Measurements from ENCODE around the gene FAM151B. TPM values are rescaled to one million over a fixed set of nuclear protein-coding genes. Genes with fewer than 3 reads are reported as not detected.

FAM151B gene
- total RNA-seq, 1 donor from 2014 or later, result 0.23 TPM

DNA sequence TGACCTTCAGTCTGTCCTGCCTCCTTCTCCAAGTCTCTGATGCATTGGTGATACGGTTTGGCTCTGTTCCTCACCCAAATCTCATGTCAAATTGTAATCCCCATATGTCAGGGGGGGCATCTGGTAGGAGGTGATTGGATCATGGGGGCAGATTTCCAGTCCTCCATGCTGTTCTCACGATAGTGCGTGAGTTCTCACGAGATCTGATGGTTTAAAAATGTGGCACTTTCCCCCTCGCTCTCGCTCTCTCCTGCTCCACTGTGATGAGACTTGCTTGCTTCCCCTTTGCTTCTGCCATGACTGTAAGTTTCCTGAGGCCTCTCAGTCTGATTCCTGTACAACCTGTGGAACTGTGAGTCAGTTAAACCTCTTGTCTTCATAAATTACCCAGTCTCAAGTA, 96.9 kb downstream of the FAM151B start:
- H3K36me3 Mint-ChIP-seq (ENCODE audit: low read depth), result no peaks in the 10 kb centered on the region
- intact Hi-C loops (cut with micrococcal nuclease), result no loop called here
- H3K4me1 Mint-ChIP-seq, result no peaks in the 10 kb centered on the region
- no peak overlapping the region for H3K27ac Mint-ChIP-seq
- H3K4me3 Mint-ChIP-seq, result no peak overlapping the region
- no peaks in the 10 kb centered on the region for H3K9me3 Mint-ChIP-seq
- DNase-seq, result no peak
- H3K27me3 Mint-ChIP-seq, result peaks cover 2% of the 10 kb centered on the region

DNA sequence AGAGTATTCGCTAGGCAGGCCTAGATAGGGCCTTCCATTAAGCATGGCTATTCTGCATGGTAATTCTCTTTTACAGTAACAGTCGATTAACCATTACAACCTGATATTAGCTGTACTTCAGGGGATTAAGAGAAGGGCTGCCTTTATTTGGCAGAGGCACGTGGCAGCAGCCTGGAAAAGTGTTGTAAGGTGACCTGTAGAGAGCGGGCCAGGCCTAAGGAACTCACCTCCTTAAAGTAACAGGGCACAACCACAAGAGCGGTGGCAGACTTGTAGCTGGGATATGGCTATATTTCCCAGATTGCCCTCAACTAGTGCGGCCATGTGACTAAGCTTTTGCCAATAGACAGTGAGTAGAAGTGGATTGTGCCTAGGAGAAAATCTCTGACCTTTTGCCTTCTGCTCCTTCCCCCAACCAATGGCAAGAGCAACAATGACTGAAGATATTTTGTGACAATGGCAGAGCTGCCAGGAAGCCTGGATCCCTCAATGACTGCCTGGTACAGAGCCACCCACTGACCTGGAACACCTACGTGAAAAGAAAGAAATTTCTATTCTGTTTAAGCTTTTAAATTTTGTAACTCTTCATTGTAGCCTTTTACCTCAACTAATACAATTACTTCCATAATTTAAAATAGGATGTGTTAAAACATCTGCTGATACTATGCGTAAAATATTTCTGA, 101.1 kb downstream of the FAM151B start:
- Mint-ChIP-seq H3K27me3 (peaks cover 7% of the 10 kb centered on the region), H3K9me3 (no peaks in the 10 kb centered on the region), H3K27ac (no peak overlapping the region), H3K4me3 (no peak overlapping the region), H3K4me1 (no peaks in the 10 kb centered on the region), H3K36me3 (ENCODE audit: low read depth) (no peaks in the 10 kb centered on the region)
- intact Hi-C loops (cut with micrococcal nuclease), result no loop called here
- DNase-seq, result no peak

DNA sequence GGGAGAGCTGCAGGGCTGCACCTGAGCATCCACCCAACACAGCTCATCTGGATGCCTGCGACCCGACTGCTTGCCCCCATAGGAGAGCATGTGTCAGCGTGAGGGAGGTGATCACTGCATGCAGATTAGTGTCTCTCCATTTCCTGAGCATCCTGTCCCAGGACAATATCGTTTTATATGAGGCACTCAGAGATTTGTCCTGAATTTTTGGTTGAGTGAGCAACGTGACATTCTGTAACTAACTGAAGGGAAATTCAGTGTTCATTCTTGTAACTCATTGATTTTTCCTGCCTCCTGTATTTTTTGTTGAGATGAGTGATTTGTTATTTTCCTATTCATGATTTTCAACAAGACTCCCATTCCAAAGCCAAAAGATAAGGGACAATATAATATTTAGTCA, 102.9 kb downstream of the FAM151B start:
- Mint-ChIP-seq H3K9me3 (no peaks in the 10 kb centered on the region), H3K4me1 (no peaks in the 10 kb centered on the region)

GRCh38 chr5:80591352-80591751, 103.5 kb downstream of the FAM151B start:
- no peak overlapping the region for H3K27ac Mint-ChIP-seq
- peaks cover 7% of the 10 kb centered on the region for H3K27me3 Mint-ChIP-seq
- intact Hi-C loops (cut with micrococcal nuclease), result no loop called here
- H3K4me1 Mint-ChIP-seq, result no peaks in the 10 kb centered on the region
- H3K9me3 Mint-ChIP-seq, result no peaks in the 10 kb centered on the region
- DNase-seq, result no peak
- H3K4me3 Mint-ChIP-seq, result no peak overlapping the region
- no peaks in the 10 kb centered on the region for H3K36me3 Mint-ChIP-seq (ENCODE audit: low read depth)

More for the DNA sequence above, 102.9 kb downstream of the FAM151B start:
- no peak for DNase-seq
- no peak overlapping the region for H3K4me3 Mint-ChIP-seq
- H3K36me3 Mint-ChIP-seq (ENCODE audit: low read depth), result no peaks in the 10 kb centered on the region
- H3K27ac Mint-ChIP-seq, result no peak overlapping the region
- H3K27me3 Mint-ChIP-seq, result peaks cover 7% of the 10 kb centered on the region
- intact Hi-C loops (cut with micrococcal nuclease), result no loop called here

DNA sequence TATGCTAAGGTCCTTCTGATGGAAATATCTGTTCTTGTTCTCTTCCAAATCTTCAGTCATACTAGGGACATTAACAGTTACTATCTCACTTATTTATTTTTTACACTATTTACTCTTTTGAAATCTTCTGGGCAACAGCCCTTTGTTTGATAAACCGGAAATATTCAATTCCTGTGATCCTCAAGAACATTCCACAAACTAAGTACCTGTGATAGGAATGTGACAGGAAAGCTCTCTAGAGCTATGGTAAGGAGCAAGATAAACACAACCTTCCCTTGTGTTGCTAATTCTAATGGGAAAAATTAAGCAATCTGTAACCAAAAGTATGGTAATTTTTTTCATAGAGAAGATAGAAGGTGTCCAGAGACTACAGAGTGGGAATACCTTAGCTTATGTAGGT, 104.2 kb downstream of the FAM151B start:
- Mint-ChIP-seq H3K27ac (no peak overlapping the region), H3K4me3 (no peak overlapping the region), H3K4me1 (no peaks in the 10 kb centered on the region), H3K9me3 (no peaks in the 10 kb centered on the region), H3K27me3 (peaks cover 7% of the 10 kb centered on the region), H3K36me3 (ENCODE audit: low read depth) (no peaks in the 10 kb centered on the region)
- no peak for DNase-seq
- intact Hi-C loops (cut with micrococcal nuclease), result no loop called here

Other genes with a start within 250 kb of the FAM151B start
- gene SERINC5, start 232.1 kb upstream of the FAM151B start, total RNA-seq, result 19.2 and 21.3 TPM in 2 replicates
- not detected in 2 replicates for gene SPZ1, start 168.1 kb upstream of the FAM151B start, total RNA-seq
- gene ZFYVE16, start 80.0 kb upstream of the FAM151B start, total RNA-seq, result 8.1 and 9.4 TPM in 2 replicates
- gene ANKRD34B, start 82.2 kb downstream of the FAM151B start, total RNA-seq, result not detected in 2 replicates
- gene MSH3, start 166.6 kb downstream of the FAM151B start, total RNA-seq, result 21.0 and 21.1 TPM in 2 replicates
- 66.5 and 73.4 TPM in 2 replicates for gene DHFR, start 166.9 kb downstream of the FAM151B start, total RNA-seq